NK-92 (cell line): ENCODE data around the gene PTPN4.

Experiments
- DNase-seq: peaks from one replicate; lab custom pipeline; 2025; ENCODE audit not compliant: unreplicated experiment; lab: John Stamatoyannopoulos, UW

Gene PTPN4

GRCh38 chr2:119759451-119760236, at the start of gene PTPN4:
TSS of gene PTPN4 (plus strand) at chr2:119759922. CDS start at chr2:119809854, 49,932 bp downstream.
- peak; percentile 87 for DNase-seq

- no peak for DNase-seq
Observed at GRCh38 chr2:119710281-119710680, 49.4 kb upstream of the PTPN4 start.

GRCh38 chr2:119711352-119711751, 48.4 kb upstream of the PTPN4 start:
- DNase-seq: no peak

GRCh38 chr2:119712571-119712970, 47.2 kb upstream of the PTPN4 start:
- DNase-seq: no peak

GRCh38 chr2:119713819-119714490, 45.8 kb upstream of the PTPN4 start:
- no peak for DNase-seq

- no peak for DNase-seq
Observed at GRCh38 chr2:119715409-119716283, 44.1 kb upstream of the PTPN4 start.

- no peak for DNase-seq
Observed at GRCh38 chr2:119716284-119716672, 43.4 kb upstream of the PTPN4 start.

- no peak for DNase-seq
Observed at GRCh38 chr2:119718501-119719260, 41.0 kb upstream of the PTPN4 start.

- no peak for DNase-seq
Observed at GRCh38 chr2:119719261-119719627, 40.5 kb upstream of the PTPN4 start.

- DNase-seq: no peak
Observed at GRCh38 chr2:119721043-119721442, 38.7 kb upstream of the PTPN4 start.

- DNase-seq: no peak
Observed at GRCh38 chr2:119721462-119721861, 38.3 kb upstream of the PTPN4 start.

- no peak for DNase-seq
Observed at GRCh38 chr2:119721904-119722303, 37.8 kb upstream of the PTPN4 start.

GRCh38 chr2:119723186-119723585, 36.5 kb upstream of the PTPN4 start:
- no peak for DNase-seq

- DNase-seq: no peak
Observed at GRCh38 chr2:119723784-119724467, 35.8 kb upstream of the PTPN4 start.

- no peak for DNase-seq
Observed at GRCh38 chr2:119724656-119725485, 34.9 kb upstream of the PTPN4 start.

GRCh38 chr2:119727493-119727892, 32.2 kb upstream of the PTPN4 start:
- DNase-seq: no peak

- no peak for DNase-seq
Observed at GRCh38 chr2:119728421-119728820, 31.3 kb upstream of the PTPN4 start.

GRCh38 chr2:119730671-119731177, 29.0 kb upstream of the PTPN4 start:
- no peak for DNase-seq

- no peak for DNase-seq
Observed at GRCh38 chr2:119731983-119732382, 27.7 kb upstream of the PTPN4 start.
